Parathyroid adenoma (tissue), 2 donors: ENCODE measurements around the gene HNRNPD.

Experiments used
- H2AFZ ChIP-seq: fragments of 300-600 bp; sonication (generic); one replicate; pipeline ENCODE4 v1.7.0; 2017; ENCODE audit warnings: antibody characterized with exemption, mild to moderate bottlenecking
- H3K27ac ChIP-seq: fragments of 300-600 bp; sonication (generic); one replicate; pipeline ENCODE4 v1.7.0; 2017
- H3K27me3 ChIP-seq: fragments of 300-600 bp; sonication (generic); one replicate; pipeline ENCODE4 v1.7.0; 2017; ENCODE audit warnings: low read length; ENCODE audit not compliant: control insufficient read depth, insufficient read depth
- H3K36me3 ChIP-seq: fragments of 300-600 bp; sonication (generic); one replicate; pipeline ENCODE4 v1.7.0; 2017; ENCODE audit warnings: low read length; ENCODE audit not compliant: control insufficient read depth, insufficient read depth
- H3K4me1 ChIP-seq: fragments of 300-600 bp; sonication (generic); one replicate; pipeline ENCODE4 v1.7.0; 2017; ENCODE audit warnings: control low read depth
- H3K4me2 ChIP-seq: fragments of 300-600 bp; sonication (generic); one replicate; pipeline ENCODE4 v1.7.0; 2017; ENCODE audit warnings: low read length
- H3K4me3 ChIP-seq: fragments of 300-600 bp; sonication (generic); one replicate; pipeline ENCODE4 v1.7.0; 2017; ENCODE audit warnings: low read depth, low read length
- H3K79me2 ChIP-seq: fragments of 300-600 bp; sonication (generic); one replicate; pipeline ENCODE4 v1.7.0; 2017; ENCODE audit warnings: control low read depth
- H3K9ac ChIP-seq: fragments of 300-600 bp; sonication (generic); one replicate; pipeline ENCODE4 v1.7.0; 2017; ENCODE audit warnings: mild to moderate bottlenecking
- H3K9me3 ChIP-seq: fragments of 300-600 bp; sonication (generic); one replicate; pipeline ENCODE4 v1.7.0; 2017; ENCODE audit warnings: low read length; ENCODE audit not compliant: control insufficient read depth
- TF ChIP-seq, protein P1 (sequence below): fragments of 300-600 bp; sonication (generic); IDR thresholded peaks from one replicate; pipeline ENCODE4 v1.7.0; 2017; ENCODE audit warnings: antibody characterized with exemption, mild to moderate bottlenecking
- donor health status: primary hyperparathyroidism.

Gene HNRNPD

DNA sequence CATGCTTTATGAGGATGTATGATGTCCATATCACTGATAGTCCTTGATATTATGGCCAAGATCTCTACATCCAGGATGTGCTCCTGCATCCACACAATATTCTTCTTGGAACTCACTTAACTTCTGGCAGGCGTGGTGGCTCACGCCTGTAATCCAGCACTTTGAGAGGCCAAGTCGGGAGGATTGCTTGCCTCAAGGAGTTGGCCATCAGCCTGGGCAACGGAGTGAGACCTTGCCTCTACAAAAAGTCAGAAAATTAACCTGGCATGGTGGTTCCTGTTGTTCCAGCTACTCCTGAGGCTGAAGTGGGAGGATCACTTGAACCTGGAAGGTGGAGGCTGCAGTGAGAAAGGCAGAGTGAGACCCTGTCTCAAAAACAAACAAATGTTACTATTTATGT lies 2.3 kb upstream of the HNRNPD start:
- Histone ChIP-seq H3K9ac (no peak overlapping the region), H3K4me1 (no peaks in the 10 kb centered on the region), H3K79me2 (peaks cover 12% of the 10 kb centered on the region), H3K4me3 (no peak overlapping the region), H3K4me2 (no peak overlapping the region), H2AFZ (no peak overlapping the region), H3K36me3 (no peaks in the 10 kb centered on the region), H3K27me3 (no peaks in the 10 kb centered on the region), H3K27ac (no peak overlapping the region), H3K9me3 (no peaks in the 10 kb centered on the region)
- TF ChIP-seq, protein P1, sequence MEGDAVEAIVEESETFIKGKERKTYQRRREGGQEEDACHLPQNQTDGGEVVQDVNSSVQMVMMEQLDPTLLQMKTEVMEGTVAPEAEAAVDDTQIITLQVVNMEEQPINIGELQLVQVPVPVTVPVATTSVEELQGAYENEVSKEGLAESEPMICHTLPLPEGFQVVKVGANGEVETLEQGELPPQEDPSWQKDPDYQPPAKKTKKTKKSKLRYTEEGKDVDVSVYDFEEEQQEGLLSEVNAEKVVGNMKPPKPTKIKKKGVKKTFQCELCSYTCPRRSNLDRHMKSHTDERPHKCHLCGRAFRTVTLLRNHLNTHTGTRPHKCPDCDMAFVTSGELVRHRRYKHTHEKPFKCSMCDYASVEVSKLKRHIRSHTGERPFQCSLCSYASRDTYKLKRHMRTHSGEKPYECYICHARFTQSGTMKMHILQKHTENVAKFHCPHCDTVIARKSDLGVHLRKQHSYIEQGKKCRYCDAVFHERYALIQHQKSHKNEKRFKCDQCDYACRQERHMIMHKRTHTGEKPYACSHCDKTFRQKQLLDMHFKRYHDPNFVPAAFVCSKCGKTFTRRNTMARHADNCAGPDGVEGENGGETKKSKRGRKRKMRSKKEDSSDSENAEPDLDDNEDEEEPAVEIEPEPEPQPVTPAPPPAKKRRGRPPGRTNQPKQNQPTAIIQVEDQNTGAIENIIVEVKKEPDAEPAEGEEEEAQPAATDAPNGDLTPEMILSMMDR, result no peak

DNA sequence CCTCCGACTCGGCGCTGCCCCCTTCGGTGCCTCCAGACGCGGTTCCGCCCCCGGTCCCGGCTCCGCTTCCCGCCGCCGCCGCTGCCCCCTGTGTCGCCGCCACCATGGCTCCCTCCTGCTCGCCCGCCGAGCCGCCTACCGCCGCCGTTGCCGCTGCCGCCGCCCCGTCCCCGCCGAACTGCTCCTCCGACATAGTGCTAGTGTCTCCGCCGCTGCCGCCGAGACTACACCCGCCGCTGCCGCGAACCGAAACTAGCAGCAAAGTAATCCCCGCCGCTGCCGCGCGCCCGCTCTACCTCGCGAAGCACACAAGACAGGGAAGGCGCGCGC lies 340 bp downstream of the HNRNPD start:
- H3K4me2 ChIP-seq, result peak overlapping the region; percentile 57
- H2AFZ ChIP-seq, result peak overlapping the region; percentile 87
- H3K36me3 ChIP-seq, result no peaks in the 10 kb centered on the region
- peaks cover 15% of the 10 kb centered on the region for H3K79me2 ChIP-seq
- TF ChIP-seq, protein P1, result no peak
- H3K9ac ChIP-seq, result peak overlapping the region; percentile 92
- H3K27me3 ChIP-seq, result no peaks in the 10 kb centered on the region
- peak overlapping the region; percentile 93 for H3K4me3 ChIP-seq
- no peaks in the 10 kb centered on the region for H3K4me1 ChIP-seq
- H3K27ac ChIP-seq, result peak overlapping the region; percentile 97
- H3K9me3 ChIP-seq, result no peaks in the 10 kb centered on the region

DNA sequence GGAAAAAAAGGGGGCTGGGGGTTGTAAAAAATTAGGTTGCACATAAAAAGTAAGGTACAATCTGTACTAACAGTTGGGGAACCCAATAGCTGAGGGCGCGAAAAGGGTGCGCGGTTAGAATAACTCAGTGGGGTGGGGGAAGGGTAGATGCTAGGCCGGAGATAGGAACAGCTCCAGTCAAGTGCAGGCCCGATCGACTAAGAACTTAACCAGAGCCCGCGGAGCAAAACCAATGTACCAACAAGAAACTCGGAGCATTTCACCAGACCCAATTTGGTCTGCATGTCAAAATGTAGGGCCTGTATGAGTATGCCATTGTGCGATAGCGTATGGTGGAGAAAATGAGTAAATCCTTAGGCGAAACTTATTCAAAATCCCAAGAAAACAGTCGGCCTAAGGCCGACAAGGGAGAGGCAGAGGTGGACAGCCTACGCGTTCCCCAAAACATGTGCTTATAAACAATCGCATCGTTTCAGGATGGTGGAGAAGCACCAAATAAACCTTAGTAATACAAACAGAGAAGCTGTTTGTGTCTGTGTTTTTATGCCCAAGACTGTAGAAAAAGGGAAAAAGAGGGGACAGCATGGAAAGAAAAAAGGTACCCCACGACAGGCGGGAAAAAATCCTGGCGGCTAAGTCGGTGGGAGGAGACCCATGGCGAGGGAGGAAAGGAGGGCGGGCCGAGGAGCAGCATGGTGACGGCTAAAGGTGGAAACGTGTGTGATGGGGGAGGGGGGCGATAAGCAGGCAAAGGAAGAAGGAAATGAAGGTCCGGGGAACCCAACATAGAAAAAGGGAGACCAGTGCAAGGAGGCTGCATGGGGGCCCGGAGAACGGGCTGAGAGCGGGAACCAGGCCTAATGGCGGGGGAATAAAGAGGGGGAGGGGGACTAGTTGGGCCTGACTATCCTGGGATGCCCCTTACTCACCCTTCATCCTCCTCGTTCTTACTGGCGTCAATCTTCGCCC lies 990 bp downstream of the HNRNPD start:
- Histone ChIP-seq H3K4me3 (peak overlapping the region; percentile 93), H2AFZ (peak overlapping the region; percentile 87), H3K9me3 (no peaks in the 10 kb centered on the region), H3K27ac (peak overlapping the region; percentile 97), H3K27me3 (no peaks in the 10 kb centered on the region), H3K4me1 (no peaks in the 10 kb centered on the region), H3K79me2 (peaks cover 17% of the 10 kb centered on the region), H3K4me2 (peak overlapping the region; percentile 57), H3K9ac (peak overlapping the region; percentile 92), H3K36me3 (no peaks in the 10 kb centered on the region)
- TF ChIP-seq, protein P1, result no peak

DNA sequence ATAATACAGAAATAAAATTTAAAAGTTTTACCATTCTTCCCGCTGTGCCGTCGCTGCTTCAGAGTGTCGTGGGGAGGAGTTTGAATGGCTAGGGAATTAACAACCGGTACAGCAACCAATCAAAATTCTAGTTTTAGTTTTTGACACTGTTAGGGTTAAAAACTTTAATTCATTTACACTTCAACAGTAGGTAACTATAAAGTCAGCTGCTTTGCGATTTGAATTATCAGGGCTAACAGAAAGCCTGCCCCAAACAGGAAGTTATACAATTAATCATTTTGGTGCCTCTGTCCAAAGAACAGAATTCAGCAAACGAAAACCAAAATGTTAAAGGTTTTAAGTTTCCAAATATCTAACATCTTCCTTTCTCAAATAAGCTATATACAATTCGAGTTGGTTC lies 2.3 kb downstream of the HNRNPD start:
- TF ChIP-seq, protein P1, result no peak
- H3K4me2 ChIP-seq, result peak overlapping the region; percentile 57
- H2AFZ ChIP-seq, result no peak overlapping the region
- peaks cover 3% of the 10 kb centered on the region for H3K4me1 ChIP-seq
- H3K79me2 ChIP-seq, result peaks cover 25% of the 10 kb centered on the region
- H3K27ac ChIP-seq, result no peak overlapping the region
- no peaks in the 10 kb centered on the region for H3K36me3 ChIP-seq
- no peaks in the 10 kb centered on the region for H3K27me3 ChIP-seq
- H3K9ac ChIP-seq, result no peak overlapping the region
- H3K9me3 ChIP-seq, result no peaks in the 10 kb centered on the region
- H3K4me3 ChIP-seq, result peak overlapping the region; percentile 93
